ENCODE measurements around the gene STXBP5. TPM values are rescaled to one million over a fixed set of nuclear protein-coding genes. Genes with fewer than 3 reads are reported as not detected.
A peak's percentile ranks its signal among the peaks of the same experiment; 100 is the strongest.

Gene STXBP5
- total RNA-seq, 4 donors from 2014 or later, result 26.9 to 45.9 (median 29.3) TPM

- no peaks in the 10 kb centered on the region for H3K36me3 ChIP-seq
- DNase-seq, result no peak
- H3K4me3 ChIP-seq (replicated peaks in 1 of 3), result no peak overlapping the region
- intact Hi-C loops (cut with DNase I), result no loop called here
- TF ChIP-seq CTCF (IDR thresholded peaks at IDR 0.05), result no peak
- no peak for TF ChIP-seq POLR2A (IDR thresholded peaks at IDR 0.05)
- H3K27ac ChIP-seq, result no peak overlapping the region
- no peaks in the 10 kb centered on the region for H3K9me3 ChIP-seq
- H3K27me3 ChIP-seq, result no peaks in the 10 kb centered on the region
- H3K4me1 ChIP-seq, result no peaks in the 10 kb centered on the region
- 95 to 96% methylated on average over 3 of the region's 3 CpGs for WGBS, 2 donors
These were observed 8.2 kb upstream of the STXBP5 start for GRCh38 chr6:147195987-147196386.

- Histone ChIP-seq H3K27ac (no peak overlapping the region), H3K4me3 (replicated peaks in 1 of 3) (no peak overlapping the region), H3K4me1 (peaks cover 0 to 5% of the 10 kb centered on the region in 2 donors), H3K36me3 (no peaks in the 10 kb centered on the region), H3K27me3 (no peaks in the 10 kb centered on the region), H3K9me3 (no peaks in the 10 kb centered on the region)
- intact Hi-C loops (cut with DNase I), result no loop called here
- WGBS, 2 donors, result 94 to 100% methylated on average over 1 of the region's 1 CpG
- no peak for TF ChIP-seq POLR2A (IDR thresholded peaks at IDR 0.05)
- no peak for TF ChIP-seq CTCF (IDR thresholded peaks at IDR 0.05)
- DNase-seq, result no peak
These were observed 3.5 kb upstream of the STXBP5 start for GRCh38 chr6:147200711-147201110.

GRCh38 chr6:147201885-147202515, 2.2 kb upstream of the STXBP5 start:
- TF ChIP-seq CTCF (IDR thresholded peaks at IDR 0.05) (peak in 1 of 6 experiments; percentile 2), POLR2A (IDR thresholded peaks at IDR 0.05) (no peak)

GRCh38 chr6:147202516-147203310, 1.5 kb upstream of the STXBP5 start:
- peak; percentile 84 to 86 for DNase-seq
- WGBS, 2 donors, result 0 to 1% methylated on average over 40 of the region's 40 CpGs
- Histone ChIP-seq H3K27me3 (no peaks in the 10 kb centered on the region), H3K9me3 (no peaks in the 10 kb centered on the region), H3K36me3 (no peaks in the 10 kb centered on the region), H3K27ac (peak overlapping the region; percentile 66 to 99 (median 93)), H3K4me1 (peaks cover 6 to 15% of the 10 kb centered on the region in 2 donors), H3K4me3 (replicated peaks in 1 of 3) (peak overlapping the region; percentile 27 to 70 (median 41))
- intact Hi-C loops (cut with DNase I), result no loop called here
- TF ChIP-seq POLR2A (IDR thresholded peaks at IDR 0.05) (peak; percentile 7 to 96), CTCF (IDR thresholded peaks at IDR 0.05) (no peak)

More at GRCh38 chr6:147201885-147202515, 2.2 kb upstream of the STXBP5 start:
- Histone ChIP-seq H3K27ac (peak overlapping the region; percentile 8 to 93 (median 29)), H3K36me3 (no peaks in the 10 kb centered on the region), H3K9me3 (no peaks in the 10 kb centered on the region), H3K4me1 (peaks cover 1 to 14% of the 10 kb centered on the region in 2 donors), H3K4me3 (replicated peaks in 1 of 3) (peak overlapping the region in 2 of 3 donors; percentile 16 to 29), H3K27me3 (no peaks in the 10 kb centered on the region)
- WGBS, 2 donors, result 14 to 17% methylated on average over 16 of the region's 16 CpGs
- DNase-seq, result peak; percentile 28 to 34
- intact Hi-C loops (cut with DNase I), result no loop called here

Measured in thyroid gland (tissue), 4 donors.